NCI-H146 treated with DMSO at 0.1 percent for 48 hours (cell line): ENCODE measurements around the gene ARL13B.
"Not testable (repeated sequence)": the region's sequence is repeated elsewhere in the genome, so short reads cannot be mapped to it uniquely, and the experiment has no call there.

Source experiments
- DNase-seq: peaks from one replicate; lab custom pipeline; 2025; ENCODE audit not compliant: unreplicated experiment; lab: John Stamatoyannopoulos, UW

Gene ARL13B

DNA sequence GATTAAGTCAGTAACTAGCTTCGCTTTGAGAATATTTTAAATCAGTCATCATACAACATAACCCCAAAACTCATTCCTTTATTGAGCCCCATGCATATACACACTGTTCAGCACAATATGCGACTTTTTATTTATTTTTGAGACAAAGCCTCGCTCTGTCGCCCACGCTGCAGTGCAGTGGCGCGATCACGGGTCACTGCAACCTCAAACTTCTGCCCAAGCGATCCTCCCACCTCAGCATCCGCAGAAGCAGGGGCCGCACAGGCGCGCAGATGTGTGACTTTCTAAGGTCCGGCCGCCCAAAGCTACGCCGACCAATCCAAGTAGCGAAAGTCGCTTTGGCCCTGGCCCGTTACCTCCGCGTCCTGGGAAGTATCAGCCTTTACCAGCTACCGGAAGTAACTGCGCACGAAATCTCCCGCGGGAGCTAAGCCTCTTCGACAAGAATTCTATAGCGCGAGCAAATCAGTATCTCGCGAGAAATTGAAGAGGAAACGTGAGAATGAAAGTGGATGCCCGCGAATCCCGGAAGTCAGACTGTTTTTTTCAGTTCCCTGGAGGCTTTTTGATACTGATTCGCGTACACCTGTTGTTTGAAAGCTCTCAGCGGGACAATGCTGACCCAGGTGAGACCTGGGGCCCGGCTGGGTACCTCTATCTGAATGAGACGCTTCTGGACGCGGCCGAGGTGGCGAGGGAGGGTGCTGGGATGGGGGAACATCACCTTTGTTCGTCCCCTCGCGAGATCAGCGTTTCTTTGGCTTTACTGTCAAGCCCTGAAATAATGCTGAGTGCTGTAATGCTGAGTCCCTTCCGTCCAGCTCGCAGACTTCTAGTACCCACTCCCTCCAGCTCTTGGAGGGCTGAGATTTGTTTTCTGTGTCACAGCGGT lies 82.8 kb downstream of the ARL13B start, which contains the start of the genes DHFR2 and NSUN3:
Gene DHFR2, minus strand, starts transcription at position 404 of the 892 bp plus-strand sequence. CDS start 1,405 bp downstream, outside the sequence.
Gene NSUN3, plus strand, starts transcription at position 549 of the 892 bp plus-strand sequence. Its CDS starts 66 bp downstream, at position 615.
- DNase-seq: peak; percentile 94

DNA sequence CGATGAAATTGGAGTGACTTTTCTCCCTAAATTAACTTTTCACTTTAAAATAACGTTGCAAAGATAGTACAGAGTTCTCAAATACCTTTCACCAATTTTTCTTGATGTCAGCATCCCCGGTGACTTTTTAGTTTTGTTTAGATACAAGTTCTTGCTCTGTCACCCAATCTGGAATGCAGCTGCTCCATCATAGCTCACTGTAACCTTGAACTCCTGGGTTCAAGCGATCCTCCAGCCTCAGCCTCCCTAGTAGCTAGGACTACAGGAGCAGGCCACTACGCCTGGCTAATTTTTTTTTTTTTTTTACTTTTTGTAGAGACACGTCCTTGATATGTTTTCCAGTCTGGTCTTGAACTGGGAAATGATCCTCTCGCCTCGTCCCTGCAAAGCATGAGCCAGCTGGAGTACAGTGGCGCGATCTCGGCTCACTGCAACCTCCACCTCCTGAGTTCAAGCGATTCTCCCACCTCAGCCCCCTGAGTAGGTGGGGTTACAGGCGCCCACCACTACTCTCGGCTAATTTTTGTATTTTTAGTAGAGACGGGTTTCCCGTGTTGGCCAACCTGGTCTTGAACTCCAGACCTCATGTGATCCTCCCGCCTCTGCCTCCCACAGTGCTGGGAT lies 83.7 kb downstream of the ARL13B start:
- no peak for DNase-seq

DNA sequence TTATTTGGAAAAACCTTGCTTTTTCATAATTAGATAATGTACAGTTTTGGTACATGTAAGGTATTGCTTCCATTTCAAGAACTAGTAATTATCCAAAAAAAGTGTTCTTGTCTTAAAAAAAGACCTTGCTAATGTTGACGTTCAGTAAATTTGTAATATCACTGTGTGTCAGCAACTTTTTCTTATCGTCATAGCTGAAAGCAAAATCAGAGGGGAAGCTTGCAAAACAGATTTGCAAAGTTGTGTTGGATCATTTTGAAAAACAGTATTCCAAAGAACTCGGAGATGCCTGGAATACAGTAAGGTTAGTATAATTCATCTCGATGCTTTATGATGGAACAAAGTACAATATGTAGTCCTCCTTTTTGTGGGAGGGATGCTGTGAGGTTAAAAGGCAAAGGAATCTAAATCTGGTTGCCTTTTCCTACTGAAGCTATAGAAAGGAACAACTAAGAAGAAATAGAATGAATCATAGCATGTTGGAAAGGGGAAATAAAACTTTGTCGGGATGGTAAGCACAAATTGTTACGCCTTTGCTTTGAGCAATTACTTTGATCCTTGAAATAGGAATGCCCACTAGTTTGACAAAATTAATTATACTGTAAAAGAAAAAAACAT lies 84.4 kb downstream of the ARL13B start:
- DNase-seq: no peak

DNA sequence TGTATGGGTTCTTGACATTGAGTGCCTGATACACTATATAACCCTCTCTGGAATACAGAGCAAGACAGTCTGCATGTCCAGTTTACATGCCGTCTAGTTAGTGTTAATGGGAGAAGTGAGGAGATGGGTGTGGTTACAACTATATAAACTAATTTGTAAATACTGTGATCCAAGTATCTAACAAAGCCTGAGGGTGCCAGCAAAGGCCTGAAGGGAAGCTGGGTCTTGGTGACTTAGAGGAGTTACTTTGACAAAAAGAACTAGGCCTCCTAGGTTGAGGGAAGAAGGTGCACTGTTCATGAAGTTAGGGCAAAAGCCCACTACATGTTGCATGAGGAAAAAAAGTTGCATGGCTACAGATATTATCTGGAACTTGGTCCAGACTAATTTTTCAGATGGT lies 85.2 kb downstream of the ARL13B start:
- DNase-seq: no peak

GRCh38 chr3:94065819-94066480 lies 86.0 kb downstream of the ARL13B start:
- DNase-seq: no peak

DNA sequence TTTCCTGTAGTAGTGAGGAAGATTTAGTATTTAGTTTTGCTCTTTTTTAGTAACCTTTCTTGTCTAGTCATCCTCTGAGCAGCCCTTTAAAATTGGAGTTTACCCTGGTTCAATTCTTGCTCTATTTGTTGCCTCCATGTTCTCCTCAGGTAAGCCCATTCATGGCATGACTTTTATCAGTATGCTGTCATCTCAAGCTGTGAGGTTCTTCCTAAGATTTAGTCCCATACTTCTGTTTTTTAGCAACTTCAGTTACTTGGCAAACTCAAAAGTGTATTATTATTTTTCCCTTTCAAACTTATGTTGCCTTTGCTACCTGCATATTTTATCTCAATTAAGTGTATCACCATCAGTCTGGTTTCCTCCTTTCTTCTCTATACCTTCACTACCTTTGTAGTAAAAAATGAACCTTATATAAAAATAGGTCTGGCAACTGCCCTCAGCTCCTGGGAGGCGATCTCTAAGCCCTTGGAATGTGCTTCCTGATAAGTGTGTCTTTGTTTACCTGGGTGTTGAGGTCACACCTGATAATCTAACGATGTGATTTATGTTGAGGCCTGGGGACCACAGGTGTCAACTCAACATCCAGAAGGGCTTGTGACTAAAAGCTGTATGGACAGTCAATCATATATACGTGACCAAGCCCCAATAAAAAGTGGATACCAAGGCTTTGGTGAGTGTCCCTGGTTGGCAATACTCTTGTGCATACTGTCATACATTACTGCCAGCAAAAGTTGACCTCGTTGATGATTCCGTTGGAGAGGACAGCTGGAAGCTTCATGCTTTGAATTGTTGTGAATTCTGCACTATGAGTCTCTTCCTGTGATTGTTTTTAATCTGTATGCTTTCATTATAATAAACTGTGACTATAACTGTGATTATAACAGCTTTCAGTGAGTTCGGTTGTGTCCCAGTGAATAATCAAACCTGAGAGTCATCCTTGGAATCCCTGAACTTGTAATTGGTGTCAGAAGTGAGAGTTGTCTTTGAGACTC lies 86.8 kb downstream of the ARL13B start:
- no peak for DNase-seq

DNA sequence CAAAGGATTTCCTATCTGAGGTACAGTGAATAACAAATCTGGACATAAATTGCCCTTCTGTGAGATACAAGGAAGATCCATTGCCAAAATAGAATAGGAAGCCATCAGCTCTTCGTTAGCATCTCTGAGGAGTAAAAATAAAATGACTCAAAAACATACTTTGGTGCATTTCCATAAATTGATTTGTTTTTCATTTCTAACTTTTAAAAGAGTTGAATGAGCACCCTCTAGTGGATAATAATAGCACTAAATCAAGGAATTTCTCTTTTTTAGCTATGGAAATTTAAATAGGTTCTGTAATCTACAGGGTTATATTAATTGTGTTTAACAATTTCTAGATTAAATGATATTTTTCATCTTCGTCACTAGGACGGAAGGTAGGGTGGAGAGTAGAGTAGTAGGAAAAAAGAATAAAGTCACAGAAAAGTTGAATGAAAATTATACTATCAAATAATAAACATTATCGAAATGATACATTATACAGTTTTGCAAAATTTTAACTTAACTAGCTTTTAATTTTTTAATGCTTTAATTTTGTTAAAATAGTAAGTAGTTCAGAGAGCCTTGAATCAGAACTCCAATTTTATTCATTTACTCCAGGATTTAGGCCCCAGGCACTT lies 89.3 kb downstream of the ARL13B start:
- no peak for DNase-seq

DNA sequence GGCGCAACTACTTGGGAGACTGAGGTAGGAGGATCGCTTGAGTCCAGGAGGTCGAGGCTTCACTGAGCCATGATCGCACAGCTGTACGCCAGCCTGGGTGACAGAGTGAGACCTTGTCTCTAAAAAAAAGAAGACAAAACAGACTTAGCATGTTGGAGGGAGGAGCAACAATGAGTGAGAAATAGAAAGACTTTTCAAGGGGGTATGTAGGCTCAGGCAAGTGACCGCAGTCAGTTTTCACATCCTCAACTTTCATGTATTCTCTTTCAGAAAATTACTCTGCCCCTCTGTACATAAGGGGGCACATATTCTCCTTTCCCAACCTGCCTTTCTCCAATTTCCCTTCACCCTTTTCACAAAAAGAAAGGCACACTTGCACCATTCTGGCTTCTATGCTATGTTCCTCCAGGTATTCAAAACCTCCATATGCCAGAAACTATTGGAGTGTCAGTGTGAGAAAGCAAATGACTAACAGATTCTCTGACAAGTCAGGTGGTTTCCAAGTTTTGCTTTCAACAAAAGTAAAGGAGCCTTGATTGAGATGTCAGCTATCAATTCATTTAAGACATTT lies 90.5 kb downstream of the ARL13B start:
- no peak for DNase-seq

- DNase-seq: no peak
Observed at GRCh38 chr3:94071713-94072284, 91.8 kb downstream of the ARL13B start.

- DNase-seq: no peak
Observed at GRCh38 chr3:94076055-94076454, 96.1 kb downstream of the ARL13B start.

DNA sequence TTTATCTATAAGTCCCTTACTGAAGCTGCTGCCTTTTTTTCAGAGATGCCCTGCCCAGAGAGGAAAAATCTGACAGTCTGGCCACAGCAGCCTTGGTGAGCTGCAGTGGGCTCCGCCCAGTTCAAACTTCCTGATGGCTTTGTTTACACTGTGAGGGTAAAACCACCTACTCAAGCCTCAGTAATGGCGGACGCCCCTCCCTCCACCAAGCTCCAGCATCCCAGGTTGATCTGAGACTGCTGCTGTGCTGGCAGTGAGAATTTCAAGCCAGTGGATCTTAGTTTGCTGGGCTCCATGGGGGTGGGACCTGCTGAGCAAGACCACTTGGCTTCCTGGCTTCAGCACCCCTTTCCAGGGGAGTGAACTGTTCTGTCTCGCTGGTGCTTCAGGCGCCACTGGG lies 100.6 kb downstream of the ARL13B start:
- DNase-seq: not testable (repeated sequence)

DNA sequence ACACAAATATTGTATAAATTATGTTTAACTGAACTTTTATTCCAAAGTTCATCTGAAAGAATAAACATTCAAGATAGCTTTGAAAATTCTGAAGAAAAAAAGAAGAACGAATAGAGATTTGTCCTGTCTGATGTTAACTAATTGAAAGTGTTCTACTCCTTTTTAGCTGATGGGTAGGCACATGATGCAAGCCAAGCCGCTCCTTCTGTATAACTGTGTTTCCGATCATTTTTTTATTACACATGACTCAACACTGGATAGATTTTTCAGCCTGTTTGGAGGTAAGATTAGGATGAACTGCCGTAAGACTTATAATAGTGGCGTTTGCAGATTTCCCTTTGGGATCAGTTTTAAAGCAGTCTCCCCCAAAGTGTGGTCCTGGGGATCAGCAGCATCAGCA lies 101.9 kb downstream of the ARL13B start:
- no peak for DNase-seq

DNA sequence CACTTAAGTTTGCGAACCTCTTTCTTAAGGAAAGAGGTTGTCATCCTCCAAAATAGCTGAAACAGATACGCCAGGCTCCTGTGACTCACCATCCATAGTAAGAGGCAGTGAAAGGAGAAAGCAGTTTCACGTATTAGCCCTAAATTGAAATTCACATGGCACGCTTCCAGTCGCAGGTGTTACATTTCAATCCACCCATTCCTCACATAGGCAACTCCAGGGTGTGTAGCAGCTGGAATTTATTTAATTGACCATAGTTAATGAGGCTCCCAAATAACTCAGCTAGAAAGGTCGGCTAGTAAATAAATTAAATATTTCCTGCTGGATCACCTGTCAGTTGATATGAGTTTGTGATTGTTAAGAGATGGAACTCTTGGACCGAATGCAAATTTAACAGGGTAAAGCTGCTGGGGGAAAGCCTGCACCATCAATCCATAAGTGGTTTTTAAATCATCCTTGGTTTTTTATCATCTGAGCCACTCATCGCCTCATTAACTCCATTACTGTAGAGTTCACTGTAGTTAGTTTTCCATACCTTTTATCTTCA lies 102.5 kb downstream of the ARL13B start:
- DNase-seq: peak; percentile 94

DNA sequence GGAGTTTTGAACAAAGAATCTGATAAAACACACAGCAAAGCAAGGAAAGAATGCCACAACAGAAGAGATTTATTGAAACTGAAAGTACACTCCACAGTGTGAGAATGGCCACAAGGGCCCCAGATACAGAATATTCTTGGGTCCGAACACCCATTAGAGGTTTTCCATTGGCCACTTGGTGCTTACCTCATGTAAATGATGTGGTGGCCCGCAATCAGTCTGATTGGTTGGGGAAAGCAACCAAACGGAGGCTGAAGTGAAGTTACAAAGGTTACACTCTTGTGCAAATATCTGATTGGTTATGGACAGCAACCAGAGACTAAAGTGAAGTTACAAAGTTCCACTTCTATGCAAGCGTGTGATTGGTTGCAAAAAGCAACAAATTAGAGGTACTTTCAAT lies 103.3 kb downstream of the ARL13B start:
- DNase-seq: no peak

DNA sequence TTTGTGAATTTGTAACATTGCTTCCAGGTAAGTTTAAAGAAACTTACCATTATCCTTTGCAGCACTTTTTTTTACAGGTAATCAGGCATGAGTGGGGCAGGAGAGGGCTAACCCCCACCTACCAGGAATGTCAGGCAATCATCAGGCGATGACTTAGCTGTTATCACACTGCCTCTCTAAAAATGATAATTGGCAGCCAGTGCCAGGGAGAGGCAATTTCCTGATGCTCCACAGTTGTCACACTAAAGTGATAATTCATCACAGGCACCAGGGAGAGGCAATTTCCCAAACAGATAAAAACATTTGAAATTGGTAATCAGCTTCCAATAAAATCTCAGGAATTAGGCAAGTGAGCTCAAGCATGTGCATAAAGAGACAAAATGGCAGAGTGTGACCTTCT lies 109.2 kb downstream of the ARL13B start:
- DNase-seq: no peak

- DNase-seq: no peak
Observed at GRCh38 chr3:94092086-94092485, 112.1 kb downstream of the ARL13B start.

- DNase-seq: no peak
Observed at GRCh38 chr3:94093151-94093550, 113.2 kb downstream of the ARL13B start.

DNA sequence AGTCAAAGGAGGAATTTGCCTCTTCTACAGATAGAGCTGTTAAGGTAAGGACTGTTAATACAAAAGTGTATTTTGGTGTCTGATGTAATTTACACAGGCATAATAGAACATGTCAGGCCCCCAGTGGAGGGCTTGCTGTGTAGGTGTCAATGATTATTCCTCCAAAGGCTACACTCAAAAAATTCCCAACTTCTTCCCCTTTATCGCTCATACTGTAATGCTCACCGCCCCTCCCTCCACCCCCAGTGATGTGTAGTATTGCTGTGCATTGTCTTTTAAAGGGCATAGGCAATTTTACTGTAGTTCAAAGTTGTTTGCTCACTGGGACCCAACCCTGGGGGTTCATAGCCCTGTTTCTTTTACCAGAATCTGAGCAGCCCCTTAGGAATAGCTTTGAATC lies 115.2 kb downstream of the ARL13B start:
- DNase-seq: no peak

GRCh38 chr3:94098452-94098851 lies 118.5 kb downstream of the ARL13B start:
- no peak for DNase-seq
